Measurements from ENCODE around the gene BLNK.

Gene BLNK

DNA sequence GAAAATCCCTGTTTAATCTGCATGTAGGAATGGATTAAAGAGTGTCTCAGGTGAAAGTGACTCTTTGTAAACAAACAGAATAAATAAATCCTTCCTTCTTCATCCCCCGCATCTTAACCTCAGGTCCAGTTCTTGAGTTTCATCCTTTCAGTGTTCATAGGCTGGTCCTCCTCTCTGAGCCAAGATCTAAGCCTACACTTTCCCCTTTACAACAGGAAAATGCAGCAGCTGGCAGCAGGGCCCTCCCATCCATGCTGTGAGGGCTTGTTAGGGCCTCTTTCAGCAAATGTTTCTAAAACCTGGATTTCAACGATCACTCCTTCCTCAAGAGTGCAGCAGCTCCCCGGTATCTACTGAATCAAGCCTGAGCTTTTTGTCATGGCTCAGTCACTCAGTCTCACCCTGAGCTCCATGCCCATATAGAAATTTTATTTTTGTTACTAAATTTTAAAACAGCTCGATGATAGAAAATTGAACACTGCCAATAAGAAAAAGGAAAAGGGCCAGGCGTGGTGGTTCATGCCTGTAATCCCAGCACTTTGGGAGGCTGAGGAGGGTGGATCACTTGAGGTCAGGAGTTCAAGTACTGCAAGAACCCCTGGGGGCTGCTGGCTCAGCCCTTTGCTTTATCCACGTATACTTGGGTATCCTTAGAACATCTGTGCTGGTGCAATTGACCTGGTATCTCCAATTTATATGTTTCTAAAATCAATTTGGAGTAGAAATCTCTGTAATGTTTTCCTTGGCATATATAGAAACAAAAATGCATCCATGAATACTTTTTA is 15.6 kb downstream of the BLNK start:
- H3K9me3 ChIP-seq (ENCODE audit: insufficient read depth, low read depth, low read length): no peaks in the 10 kb centered on the region
- no peaks in the 10 kb centered on the region for H3K27me3 ChIP-seq (ENCODE audit: insufficient read depth, low read length)
- no peak overlapping the region for H3K27ac ChIP-seq (ENCODE audit: low read length)
- no peak overlapping the region for H3K9ac ChIP-seq (ENCODE audit: low read depth, low read length)
- H3K4me3 ChIP-seq (ENCODE audit: low read length): no peak overlapping the region
- H3K36me3 ChIP-seq (ENCODE audit: insufficient read depth, low read depth, low read length): no peaks in the 10 kb centered on the region
- H3K4me1 ChIP-seq (ENCODE audit: insufficient read depth, low read length): peaks cover 6% of the 10 kb centered on the region; the same call in 1 of the 2 replicates

DNA sequence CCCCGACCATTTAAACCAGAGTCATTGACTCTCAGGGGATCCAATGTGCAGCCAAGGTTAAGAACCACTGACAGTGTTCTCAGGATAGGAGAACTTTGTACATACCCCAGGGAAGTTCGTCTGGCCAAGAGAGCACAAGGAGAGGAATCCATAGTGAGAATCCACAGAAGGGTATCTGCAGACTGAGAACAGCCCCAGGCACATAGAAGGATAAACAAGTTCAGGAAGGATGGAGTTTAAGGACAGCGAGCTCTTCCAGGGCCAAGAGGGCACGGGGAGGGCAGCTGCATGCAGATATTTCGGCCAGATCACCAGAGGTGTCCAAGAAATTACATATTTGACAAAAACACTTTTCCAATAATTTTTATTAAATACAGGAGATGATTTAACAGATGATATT is 16.4 kb downstream of the BLNK start:
- Histone ChIP-seq H3K4me1 (ENCODE audit: insufficient read depth, low read length) (peaks cover 6% of the 10 kb centered on the region; the same call in 1 of the 2 replicates), H3K27me3 (ENCODE audit: insufficient read depth, low read length) (no peaks in the 10 kb centered on the region), H3K9me3 (ENCODE audit: insufficient read depth, low read depth, low read length) (no peaks in the 10 kb centered on the region), H3K9ac (ENCODE audit: low read depth, low read length) (no peak overlapping the region), H3K27ac (ENCODE audit: low read length) (no peak overlapping the region), H3K4me3 (ENCODE audit: low read length) (no peak overlapping the region), H3K36me3 (ENCODE audit: insufficient read depth, low read depth, low read length) (no peaks in the 10 kb centered on the region)

DNA sequence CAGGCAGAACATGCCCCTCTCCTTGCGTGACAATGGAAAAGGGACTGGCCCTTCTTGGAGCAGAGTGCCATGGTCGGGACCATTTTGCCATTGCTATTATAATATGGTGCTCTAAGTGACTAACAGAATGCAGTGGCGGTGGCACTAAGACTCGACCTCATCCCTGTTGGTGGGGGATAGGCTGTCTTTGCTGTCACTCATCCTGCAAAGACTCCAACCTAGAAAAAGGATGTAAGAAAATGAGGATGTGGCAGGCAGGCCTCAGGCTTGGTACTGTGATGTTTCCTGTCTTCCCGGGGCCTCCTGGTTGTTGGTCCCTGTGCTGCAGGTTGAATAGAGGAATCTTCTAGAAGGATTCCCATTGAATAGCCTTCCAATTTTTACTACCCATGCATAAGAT is 18.6 kb downstream of the BLNK start:
- Histone ChIP-seq H3K9me3 (ENCODE audit: insufficient read depth, low read depth, low read length) (no peaks in the 10 kb centered on the region), H3K4me3 (ENCODE audit: low read length) (no peak overlapping the region), H3K27ac (ENCODE audit: low read length) (no peak overlapping the region), H3K36me3 (ENCODE audit: insufficient read depth, low read depth, low read length) (no peaks in the 10 kb centered on the region), H3K9ac (ENCODE audit: low read depth, low read length) (no peak overlapping the region), H3K27me3 (ENCODE audit: insufficient read depth, low read length) (no peaks in the 10 kb centered on the region), H3K4me1 (ENCODE audit: insufficient read depth, low read length) (peaks cover 13% of the 10 kb centered on the region; the same call in 1 of the 2 replicates)

DNA sequence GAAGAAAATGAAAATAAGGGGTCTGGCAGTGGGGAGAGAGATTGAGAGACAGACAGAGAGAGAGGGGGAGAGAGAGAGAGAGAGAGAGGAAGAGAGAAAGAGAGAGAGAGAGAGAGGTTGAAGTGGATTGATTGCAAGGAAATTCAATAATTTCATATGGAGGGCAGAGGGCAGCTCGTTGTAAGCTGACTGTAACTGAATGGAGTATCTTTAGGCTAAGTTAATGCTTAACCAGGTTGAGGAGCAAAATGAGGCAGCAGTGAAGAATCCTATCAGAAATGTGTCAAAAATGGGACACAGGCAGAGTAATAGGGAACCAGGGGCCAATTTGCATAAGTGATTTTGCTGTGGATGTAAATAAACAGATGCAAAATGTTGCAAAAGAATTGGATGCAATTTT is 21.0 kb downstream of the BLNK start:
- no peak overlapping the region for H3K27ac ChIP-seq (ENCODE audit: low read length)
- no peak overlapping the region for H3K4me3 ChIP-seq (ENCODE audit: low read length)
- no peaks in the 10 kb centered on the region for H3K27me3 ChIP-seq (ENCODE audit: insufficient read depth, low read length)
- no peak overlapping the region for H3K9ac ChIP-seq (ENCODE audit: low read depth, low read length)
- peaks cover 7% of the 10 kb centered on the region; the same call in 1 of the 2 replicates for H3K4me1 ChIP-seq (ENCODE audit: insufficient read depth, low read length)
- no peaks in the 10 kb centered on the region for H3K36me3 ChIP-seq (ENCODE audit: insufficient read depth, low read depth, low read length)
- no peaks in the 10 kb centered on the region for H3K9me3 ChIP-seq (ENCODE audit: insufficient read depth, low read depth, low read length)

DNA sequence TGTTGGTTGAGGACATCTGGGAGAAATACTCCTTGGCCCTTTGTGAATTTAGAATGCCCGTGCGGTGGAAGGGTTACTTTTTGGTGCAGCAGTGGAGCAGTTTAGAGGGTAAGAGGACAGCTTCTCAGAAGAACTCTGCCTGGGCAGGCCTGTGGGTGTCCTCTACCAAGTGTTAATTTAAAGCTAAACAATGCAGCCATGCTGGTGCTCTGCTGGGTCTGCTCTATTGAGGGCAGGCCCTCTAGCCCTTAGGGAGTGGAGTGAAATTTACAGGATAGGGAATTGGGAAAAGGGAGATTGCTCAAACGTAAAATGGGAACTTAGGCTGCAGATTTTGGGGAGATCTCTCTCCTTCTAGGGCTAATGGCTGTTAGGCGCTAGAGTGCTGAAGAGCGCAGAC is 22.1 kb downstream of the BLNK start:
- Histone ChIP-seq H3K9me3 (ENCODE audit: insufficient read depth, low read depth, low read length) (no peaks in the 10 kb centered on the region), H3K4me3 (ENCODE audit: low read length) (no peak overlapping the region), H3K36me3 (ENCODE audit: insufficient read depth, low read depth, low read length) (no peaks in the 10 kb centered on the region), H3K4me1 (ENCODE audit: insufficient read depth, low read length) (peaks cover 7% of the 10 kb centered on the region; the same call in 1 of the 2 replicates), H3K27me3 (ENCODE audit: insufficient read depth, low read length) (no peaks in the 10 kb centered on the region), H3K27ac (ENCODE audit: low read length) (no peak overlapping the region), H3K9ac (ENCODE audit: low read depth, low read length) (no peak overlapping the region)

DNA sequence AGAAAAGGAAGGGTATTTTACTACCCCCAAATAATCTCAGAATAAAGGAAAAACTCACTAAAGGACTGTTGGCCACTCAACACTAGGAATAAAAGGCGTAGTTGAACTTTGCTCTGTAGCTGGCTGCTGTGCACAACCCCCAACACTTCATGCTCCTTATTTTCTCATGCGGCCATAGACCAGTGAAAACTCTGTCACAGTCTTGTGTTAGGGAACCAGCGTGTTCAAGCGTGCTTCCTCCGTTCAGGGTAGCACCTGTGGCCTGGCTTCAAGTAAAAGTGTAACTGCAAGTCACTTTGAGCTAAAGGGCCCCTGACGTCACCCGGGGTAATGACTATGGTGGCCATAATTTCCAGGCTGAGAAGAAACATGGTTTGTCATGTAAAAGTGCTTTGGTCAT is 27.0 kb downstream of the BLNK start:
- Histone ChIP-seq H3K27ac (ENCODE audit: low read length) (no peak overlapping the region), H3K4me1 (ENCODE audit: insufficient read depth, low read length) (peaks cover 4% of the 10 kb centered on the region; the same call in 1 of the 2 replicates), H3K36me3 (ENCODE audit: insufficient read depth, low read depth, low read length) (no peaks in the 10 kb centered on the region), H3K27me3 (ENCODE audit: insufficient read depth, low read length) (no peaks in the 10 kb centered on the region), H3K9ac (ENCODE audit: low read depth, low read length) (no peak overlapping the region), H3K9me3 (ENCODE audit: insufficient read depth, low read depth, low read length) (no peaks in the 10 kb centered on the region), H3K4me3 (ENCODE audit: low read length) (no peak overlapping the region)

GRCh38 chr10:96243296-96243695 is 28.1 kb downstream of the BLNK start:
- H3K27ac ChIP-seq (ENCODE audit: low read length): no peak overlapping the region
- H3K36me3 ChIP-seq (ENCODE audit: insufficient read depth, low read depth, low read length): no peaks in the 10 kb centered on the region
- H3K9ac ChIP-seq (ENCODE audit: low read depth, low read length): no peak overlapping the region
- no peaks in the 10 kb centered on the region for H3K27me3 ChIP-seq (ENCODE audit: insufficient read depth, low read length)
- no peaks in the 10 kb centered on the region for H3K4me1 ChIP-seq (ENCODE audit: insufficient read depth, low read length)
- H3K9me3 ChIP-seq (ENCODE audit: insufficient read depth, low read depth, low read length): no peaks in the 10 kb centered on the region
- no peak overlapping the region for H3K4me3 ChIP-seq (ENCODE audit: low read length)

DNA sequence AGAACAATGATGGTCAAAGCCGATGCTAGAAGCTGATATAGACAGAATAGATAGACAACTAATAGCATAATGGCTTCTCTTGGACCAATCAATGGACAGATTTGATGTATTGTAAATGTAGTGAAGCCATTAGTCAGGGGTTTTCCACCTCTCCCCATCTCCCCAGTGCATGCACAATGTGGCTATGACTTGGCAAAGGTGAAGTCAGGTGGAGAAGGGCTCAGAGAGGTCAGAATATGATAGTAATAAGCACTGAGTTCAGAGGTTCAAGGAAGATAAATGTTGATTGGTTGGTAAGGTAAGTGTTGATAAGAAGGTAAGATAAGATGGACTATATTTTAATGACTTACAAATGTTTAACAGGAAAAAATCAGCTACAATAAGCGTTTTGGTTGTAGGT is 28.5 kb downstream of the BLNK start:
- H3K36me3 ChIP-seq (ENCODE audit: insufficient read depth, low read depth, low read length): no peaks in the 10 kb centered on the region
- no peak overlapping the region for H3K4me3 ChIP-seq (ENCODE audit: low read length)
- H3K9me3 ChIP-seq (ENCODE audit: insufficient read depth, low read depth, low read length): no peaks in the 10 kb centered on the region
- H3K4me1 ChIP-seq (ENCODE audit: insufficient read depth, low read length): no peaks in the 10 kb centered on the region
- no peaks in the 10 kb centered on the region for H3K27me3 ChIP-seq (ENCODE audit: insufficient read depth, low read length)
- no peak overlapping the region for H3K9ac ChIP-seq (ENCODE audit: low read depth, low read length)
- no peak overlapping the region for H3K27ac ChIP-seq (ENCODE audit: low read length)

DNA sequence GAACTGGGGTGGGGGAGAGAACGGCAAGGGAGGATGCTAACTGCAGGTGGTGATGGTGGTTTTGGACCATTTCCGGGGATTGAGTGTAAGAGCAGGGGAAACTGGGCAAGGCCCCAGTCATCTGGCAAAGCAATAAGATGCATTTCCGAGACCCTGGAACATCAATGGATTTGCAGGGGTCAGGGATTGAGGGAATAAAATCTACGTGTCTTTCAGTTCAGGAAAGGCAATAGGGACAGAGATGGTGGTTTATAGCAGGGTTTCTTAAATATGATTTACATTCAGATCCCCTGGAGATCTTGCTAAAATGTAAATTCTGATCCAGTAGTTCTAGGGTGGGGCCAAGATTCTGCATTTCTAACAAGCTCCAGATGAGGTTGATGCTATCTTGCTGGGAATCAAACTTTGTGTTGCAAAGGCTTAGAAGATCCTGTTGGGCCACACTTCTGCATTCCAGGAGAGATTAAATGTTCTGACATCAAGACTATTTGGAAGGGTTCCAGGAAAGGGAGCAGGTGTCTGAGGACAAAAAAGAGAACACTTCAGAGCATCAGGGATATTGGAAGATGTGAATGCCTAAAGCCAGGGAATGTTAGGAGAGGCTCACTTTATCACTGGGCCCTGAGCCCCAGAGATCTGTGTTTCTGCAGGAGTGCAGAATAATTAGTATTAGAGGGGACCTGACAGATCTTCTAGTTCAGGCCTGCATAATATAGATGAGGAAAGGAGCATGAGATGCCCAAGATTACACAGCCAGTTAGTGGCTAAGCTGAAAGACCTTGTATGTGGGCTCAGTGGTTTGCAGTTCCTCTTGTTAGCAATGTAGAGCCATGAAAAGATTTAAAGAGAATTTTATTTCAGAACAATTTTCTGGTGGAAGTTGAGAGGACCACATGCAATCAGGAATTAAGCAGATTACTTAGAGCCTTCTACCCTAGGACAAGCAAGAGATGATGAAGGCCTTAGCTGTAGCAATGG is 32.4 kb downstream of the BLNK start:
- no peak overlapping the region for H3K9ac ChIP-seq (ENCODE audit: low read depth, low read length)
- H3K27ac ChIP-seq (ENCODE audit: low read length): no peak overlapping the region
- no peak overlapping the region for H3K4me3 ChIP-seq (ENCODE audit: low read length)
- no peaks in the 10 kb centered on the region for H3K27me3 ChIP-seq (ENCODE audit: insufficient read depth, low read length)
- H3K36me3 ChIP-seq (ENCODE audit: insufficient read depth, low read depth, low read length): no peaks in the 10 kb centered on the region
- no peaks in the 10 kb centered on the region for H3K9me3 ChIP-seq (ENCODE audit: insufficient read depth, low read depth, low read length)
- H3K4me1 ChIP-seq (ENCODE audit: insufficient read depth, low read length): no peaks in the 10 kb centered on the region

- no peak overlapping the region for H3K4me3 ChIP-seq (ENCODE audit: low read length)
- no peaks in the 10 kb centered on the region for H3K27me3 ChIP-seq (ENCODE audit: insufficient read depth, low read length)
- no peaks in the 10 kb centered on the region for H3K36me3 ChIP-seq (ENCODE audit: insufficient read depth, low read depth, low read length)
- H3K9ac ChIP-seq (ENCODE audit: low read depth, low read length): no peak overlapping the region
- H3K4me1 ChIP-seq (ENCODE audit: insufficient read depth, low read length): no peaks in the 10 kb centered on the region
- H3K9me3 ChIP-seq (ENCODE audit: insufficient read depth, low read depth, low read length): no peaks in the 10 kb centered on the region
- H3K27ac ChIP-seq (ENCODE audit: low read length): no peak overlapping the region
These were observed 34.5 kb downstream of the BLNK start for GRCh38 chr10:96236876-96237275.

DNA sequence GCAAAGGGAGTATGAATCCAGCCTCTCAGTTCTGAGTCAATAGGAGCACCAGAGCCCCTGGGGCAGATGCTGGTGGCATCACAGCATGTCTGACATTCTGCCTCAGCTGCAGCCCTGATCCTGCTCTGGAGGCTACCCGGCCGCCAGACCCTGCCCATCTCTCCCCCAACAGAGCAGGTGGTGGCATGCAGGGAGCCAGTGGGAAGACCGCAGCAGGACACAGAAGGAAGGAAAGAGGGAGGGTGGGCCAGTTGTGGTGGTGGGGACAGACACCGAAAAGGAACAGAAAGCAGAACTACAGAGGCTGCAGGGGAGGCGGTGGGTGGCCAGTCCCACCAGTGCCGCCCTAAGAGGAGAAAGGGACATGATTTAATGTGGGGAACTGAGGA is 35.3 kb downstream of the BLNK start:
- Histone ChIP-seq H3K36me3 (ENCODE audit: insufficient read depth, low read depth, low read length) (no peaks in the 10 kb centered on the region), H3K4me1 (ENCODE audit: insufficient read depth, low read length) (no peaks in the 10 kb centered on the region), H3K27me3 (ENCODE audit: insufficient read depth, low read length) (no peaks in the 10 kb centered on the region), H3K9me3 (ENCODE audit: insufficient read depth, low read depth, low read length) (no peaks in the 10 kb centered on the region), H3K9ac (ENCODE audit: low read depth, low read length) (no peak overlapping the region), H3K27ac (ENCODE audit: low read length) (no peak overlapping the region), H3K4me3 (ENCODE audit: low read length) (no peak overlapping the region)
